ENCODE data around the gene RNF166. TPM values are rescaled to one million over a fixed set of nuclear protein-coding genes. Genes with fewer than 3 reads are reported as not detected.
A peak's percentile ranks its signal among the peaks of the same experiment; 100 is the strongest.

RNF166 gene
- total and polyA plus RNA-seq, 2 donors (not counting 3 experiments of a cell fraction or from before 2014, with no cell fraction given): 27.6 to 38.8 TPM

- Histone ChIP-seq H3K4me2 (ENCODE audit: insufficient read depth, low read length) (peak overlapping the region; percentile 57), H3K27ac (ENCODE audit: insufficient read depth, low read depth, low read length) (peak overlapping the region; percentile 69), H4K20me1 (replicated peaks; ENCODE audit: control insufficient read depth, extremely low read depth, insufficient read depth, low read length) (no peaks in the 10 kb centered on the region), H3K36me3 (ENCODE audit: control insufficient read depth in 2 of 2, extremely low read depth in 1 of 2, insufficient read depth in 2 of 2, low read length in 2 of 2) (peaks cover 4 to 21% of the 10 kb centered on the region in 2 experiments), H3K27me3 (ENCODE audit: control insufficient read depth in 2 of 2, insufficient read depth in 2 of 2, low read length in 2 of 2) (no peaks in the 10 kb centered on the region), H2AFZ (ENCODE audit: low read depth, low read length) (no peak overlapping the region), H3K9me3 (replicated peaks; ENCODE audit: control insufficient read depth, insufficient read depth, low read length) (no peaks in the 10 kb centered on the region), H3K4me3 (replicated peaks in 1 of 3; ENCODE audit: insufficient read depth in 1 of 3, low read depth in 1 of 3, low read length in 3 of 3) (no peak overlapping the region), H3K9me1 (replicated peaks; ENCODE audit: control insufficient read depth, extremely low read depth, insufficient read depth, low read length) (no peaks in the 10 kb centered on the region), H3K4me1 (ENCODE audit: control insufficient read depth, extremely low read depth, insufficient read depth, low read length) (peaks cover 49% of the 10 kb centered on the region), H3K9ac (replicated peaks; ENCODE audit: extremely low read depth, insufficient read depth, low read length) (peak overlapping the region; percentile 7), H3K79me2 (ENCODE audit: control insufficient read depth, insufficient read depth, low read length) (peaks cover 37% of the 10 kb centered on the region)
- intact Hi-C loops (cut with micrococcal nuclease): loop anchor here (2.0 kb wide), 1 partner anchor 37 kb away; the partner anchor contains the start of gene MVD
- FAIRE-seq (no peak), DNase-seq (ENCODE audit: low read depth, low spot score) (no peak)
- TF ChIP-seq, protein P1, sequence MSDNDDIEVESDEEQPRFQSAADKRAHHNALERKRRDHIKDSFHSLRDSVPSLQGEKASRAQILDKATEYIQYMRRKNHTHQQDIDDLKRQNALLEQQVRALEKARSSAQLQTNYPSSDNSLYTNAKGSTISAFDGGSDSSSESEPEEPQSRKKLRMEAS (IDR thresholded peaks at IDR 0.05; ENCODE audit: insufficient read depth, insufficient read length): no peak
- TF ChIP-seq CTCF (IDR thresholded peaks at IDR 0.05; ENCODE audit: extremely low read depth in 1 of 2, insufficient read depth in 1 of 2, low read depth in 1 of 2, low read length in 2 of 2) (no peak), POLR2A (IDR thresholded peaks at IDR 0.05; ENCODE audit: low read depth, low read length) (no peak), GATA2 (IDR thresholded peaks at IDR 0.05; ENCODE audit: insufficient read depth, insufficient read length, low read depth, low read length) (no peak), JUN (IDR thresholded peaks at IDR 0.05; ENCODE audit: borderline replicate concordance, insufficient read depth, insufficient read length, low read depth) (no peak), FOS (IDR thresholded peaks at IDR 0.05; ENCODE audit: borderline replicate concordance, insufficient read depth, low read length) (no peak), EZH2 (IDR thresholded peaks at IDR 0.05; ENCODE audit: borderline replicate concordance, low read depth, low read length, severe bottlenecking) (no peak), POLR2AphosphoS5 (IDR thresholded peaks at IDR 0.05; ENCODE audit: insufficient read depth, low read depth, low read length) (no peak), MYC (IDR thresholded peaks at IDR 0.05; ENCODE audit: low read depth, low read length) (no peak)
- ChIA-PET POLR2A (no interaction called here), CTCF (interaction anchor here (1.1 to 2.8 kb wide), 5 partner anchors 13 to 85 kb away, joined by 3 to 11 read pairs (median 4); partner anchors contain the start of genes MVD and PIEZO1)
- dilution Hi-C loops (cut with MboI; ENCODE audit: extremely low pct_ligation_motif_present, low sequenced_read_pairs): no loop called here
- no TSS peak for BruUV-seq (replicated peaks)
Measured at GRCh38 chr16:88700322-88700635, 5.9 kb downstream of the RNF166 start.

Data from endothelial cell of umbilical vein (primary cell).